Stimulated activated CD8-positive, alpha-beta memory T cell treated with anti-CD3 and anti-CD28 coated beads, Interleukin-4, amount 100 ng/mL, for 48 hours (primary cell): ENCODE results near the gene CYP4F8.
A peak's percentile ranks its signal among the peaks of the same experiment; 100 is the strongest.
"Not testable (repeated sequence)": the region's sequence is repeated elsewhere in the genome, so short reads cannot be mapped to it uniquely, and the experiment has no call there.

Source experiments
- DNase-seq: peaks from one replicate; pipeline ENCODE4 v3.0.0-alpha.2; 2020

Gene CYP4F8

GRCh38 chr19:15614507-15615379 is at the start of gene CYP4F8:
TSS of gene CYP4F8 (plus strand) at chr19:15615218. CDS start at chr19:15615617, 399 bp downstream.
- no peak for DNase-seq

- no peak for DNase-seq
These were observed 44.6 kb upstream of the CYP4F8 start for GRCh38 chr19:15570420-15570819.

- no peak for DNase-seq
These were observed 39.6 kb upstream of the CYP4F8 start for GRCh38 chr19:15575406-15575805.

GRCh38 chr19:15576526-15577156 is 38.4 kb upstream of the CYP4F8 start:
- no peak for DNase-seq

- no peak for DNase-seq
These were observed 37.7 kb upstream of the CYP4F8 start for GRCh38 chr19:15577184-15577771.

GRCh38 chr19:15583346-15583745 is 31.7 kb upstream of the CYP4F8 start:
- DNase-seq, result no peak

GRCh38 chr19:15584095-15584494 is 30.9 kb upstream of the CYP4F8 start:
- DNase-seq, result no peak

- DNase-seq, result peak; percentile 96
These were observed 30.4 kb upstream of the CYP4F8 start for GRCh38 chr19:15584541-15585115.

GRCh38 chr19:15587663-15588062 is 27.4 kb upstream of the CYP4F8 start:
- no peak for DNase-seq

- DNase-seq, result no peak
These were observed 26.8 kb upstream of the CYP4F8 start for GRCh38 chr19:15588265-15588664.

GRCh38 chr19:15589760-15590451 is 25.1 kb upstream of the CYP4F8 start:
- no peak for DNase-seq

GRCh38 chr19:15591796-15592195 is 23.2 kb upstream of the CYP4F8 start:
- no peak for DNase-seq

GRCh38 chr19:15592506-15592905 is 22.5 kb upstream of the CYP4F8 start:
- not testable (repeated sequence) for DNase-seq

GRCh38 chr19:15593766-15594165 is 21.3 kb upstream of the CYP4F8 start:
- DNase-seq, result not testable (repeated sequence)

- no peak for DNase-seq
These were observed 19.9 kb upstream of the CYP4F8 start for GRCh38 chr19:15595069-15595468.

GRCh38 chr19:15607978-15608925 is 6.8 kb upstream of the CYP4F8 start:
- DNase-seq, result not testable (repeated sequence)

GRCh38 chr19:15609261-15609660 is 5.8 kb upstream of the CYP4F8 start:
- DNase-seq, result no peak

GRCh38 chr19:15612342-15612741 is 2.7 kb upstream of the CYP4F8 start:
- no peak for DNase-seq

GRCh38 chr19:15613338-15613737 is 1.7 kb upstream of the CYP4F8 start:
- no peak for DNase-seq

- DNase-seq, result no peak
These were observed 508 bp downstream of the CYP4F8 start for GRCh38 chr19:15615526-15615925.

GRCh38 chr19:15616183-15616582 is 1.2 kb downstream of the CYP4F8 start:
- no peak for DNase-seq
